Measurements from ENCODE around the gene EIF4ENIF1.

GRCh38 chr22:31475800-31476199 lies 13.8 kb downstream of the EIF4ENIF1 start:
- TF ChIP-seq CTCF (IDR thresholded peaks at IDR 0.05 in 2 of 3, conservative IDR thresholded peaks at IDR 0.05 in 1 of 3; ENCODE audit: insufficient read depth in 2 of 3, low read depth in 1 of 3, low read length in 3 of 3) (no peak), FOXJ3 (CRISPR knock-in tag; IDR thresholded peaks at IDR 0.05) (no peak), ZBTB1 (CRISPR knock-in tag; IDR thresholded peaks at IDR 0.05; ENCODE audit: borderline replicate concordance, low read depth) (no peak), ARHGAP35 (IDR thresholded peaks at IDR 0.05; ENCODE audit: partially characterized antibody) (no peak), POLR2A (conservative IDR thresholded peaks at IDR 0.05) (no peak), ZC3H11A (IDR thresholded peaks at IDR 0.05; ENCODE audit: low read depth, low read length) (no peak), BACH1 (tag; IDR thresholded peaks at IDR 0.05) (no peak), EP300 (IDR thresholded peaks at IDR 0.05; ENCODE audit: low read length) (no peak), DEAF1 (CRISPR knock-in tag; IDR thresholded peaks at IDR 0.05) (no peak)
